Parathyroid adenoma (tissue), 2 donors: ENCODE data around the gene OTULINL.

Experiments
- H2AFZ ChIP-seq: fragments of 300-600 bp; sonication (generic); one replicate; pipeline ENCODE4 v1.7.0; 2017; ENCODE audit warnings: antibody characterized with exemption, mild to moderate bottlenecking
- H3K27ac ChIP-seq: fragments of 300-600 bp; sonication (generic); one replicate; pipeline ENCODE4 v1.7.0; 2017
- H3K27me3 ChIP-seq: fragments of 300-600 bp; sonication (generic); one replicate; pipeline ENCODE4 v1.7.0; 2017; ENCODE audit warnings: low read length; ENCODE audit not compliant: control insufficient read depth, insufficient read depth
- H3K36me3 ChIP-seq: fragments of 300-600 bp; sonication (generic); one replicate; pipeline ENCODE4 v1.7.0; 2017; ENCODE audit warnings: low read length; ENCODE audit not compliant: control insufficient read depth, insufficient read depth
- H3K4me1 ChIP-seq: fragments of 300-600 bp; sonication (generic); one replicate; pipeline ENCODE4 v1.7.0; 2017; ENCODE audit warnings: control low read depth
- H3K4me2 ChIP-seq: fragments of 300-600 bp; sonication (generic); one replicate; pipeline ENCODE4 v1.7.0; 2017; ENCODE audit warnings: low read length
- H3K4me3 ChIP-seq: fragments of 300-600 bp; sonication (generic); one replicate; pipeline ENCODE4 v1.7.0; 2017; ENCODE audit warnings: low read depth, low read length
- H3K79me2 ChIP-seq: fragments of 300-600 bp; sonication (generic); one replicate; pipeline ENCODE4 v1.7.0; 2017; ENCODE audit warnings: control low read depth
- H3K9ac ChIP-seq: fragments of 300-600 bp; sonication (generic); one replicate; pipeline ENCODE4 v1.7.0; 2017; ENCODE audit warnings: mild to moderate bottlenecking
- H3K9me3 ChIP-seq: fragments of 300-600 bp; sonication (generic); one replicate; pipeline ENCODE4 v1.7.0; 2017; ENCODE audit warnings: low read length; ENCODE audit not compliant: control insufficient read depth
- TF ChIP-seq, protein P1 (sequence below): fragments of 300-600 bp; sonication (generic); IDR thresholded peaks from one replicate; pipeline ENCODE4 v1.7.0; 2017; ENCODE audit warnings: antibody characterized with exemption, mild to moderate bottlenecking
- donor health status: primary hyperparathyroidism.

OTULINL gene

DNA sequence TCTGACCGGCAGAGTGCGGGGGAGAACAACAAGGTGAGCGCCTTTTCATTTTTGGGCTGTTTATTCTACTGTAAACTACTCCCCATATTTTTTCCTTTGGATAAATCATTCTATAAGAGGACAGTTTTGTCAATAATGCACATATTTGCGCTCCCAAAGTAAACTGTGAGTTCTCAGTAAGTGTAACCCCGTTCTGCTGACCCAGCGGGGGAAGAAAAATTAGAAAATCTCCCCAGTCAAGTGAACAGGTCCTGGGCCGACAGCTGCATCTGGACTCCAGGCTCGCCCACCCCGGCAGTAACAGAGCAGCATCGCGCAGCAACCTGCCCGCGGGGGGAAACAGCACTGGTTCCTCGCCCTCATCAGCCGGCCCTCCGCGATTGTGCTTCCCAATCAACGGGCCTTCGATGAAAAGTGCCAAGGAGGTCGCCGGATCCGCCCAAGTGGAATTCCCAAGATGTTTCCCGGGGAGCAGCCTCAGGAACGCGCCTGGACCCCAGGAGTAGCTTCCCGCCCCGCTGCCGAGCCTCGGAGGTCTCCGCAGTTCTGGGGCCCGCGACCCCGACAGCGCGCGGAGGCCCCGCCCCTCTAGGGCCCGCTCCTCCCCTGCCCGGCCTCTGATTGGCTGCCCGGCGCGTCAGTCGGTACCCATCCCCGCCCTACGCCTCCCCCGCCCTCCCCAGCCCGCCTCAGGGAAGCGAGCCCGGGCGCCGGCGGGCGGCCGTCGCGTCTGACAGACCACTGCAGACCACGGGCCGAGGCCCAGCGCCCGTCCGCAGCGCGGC lies at the start of gene OTULINL:
Gene OTULINL (plus strand): TSS at position 687 of the 785 bp plus-strand sequence. CDS start 103 bp downstream, outside the sequence.
- no peak within 1 kb of the TSS for H3K9ac ChIP-seq
- no peaks in the 10 kb centered on the region for H3K79me2 ChIP-seq
- no peaks in the 10 kb centered on the region for H3K9me3 ChIP-seq
- no peaks in the 10 kb centered on the region for H3K36me3 ChIP-seq
- TF ChIP-seq, protein P1, sequence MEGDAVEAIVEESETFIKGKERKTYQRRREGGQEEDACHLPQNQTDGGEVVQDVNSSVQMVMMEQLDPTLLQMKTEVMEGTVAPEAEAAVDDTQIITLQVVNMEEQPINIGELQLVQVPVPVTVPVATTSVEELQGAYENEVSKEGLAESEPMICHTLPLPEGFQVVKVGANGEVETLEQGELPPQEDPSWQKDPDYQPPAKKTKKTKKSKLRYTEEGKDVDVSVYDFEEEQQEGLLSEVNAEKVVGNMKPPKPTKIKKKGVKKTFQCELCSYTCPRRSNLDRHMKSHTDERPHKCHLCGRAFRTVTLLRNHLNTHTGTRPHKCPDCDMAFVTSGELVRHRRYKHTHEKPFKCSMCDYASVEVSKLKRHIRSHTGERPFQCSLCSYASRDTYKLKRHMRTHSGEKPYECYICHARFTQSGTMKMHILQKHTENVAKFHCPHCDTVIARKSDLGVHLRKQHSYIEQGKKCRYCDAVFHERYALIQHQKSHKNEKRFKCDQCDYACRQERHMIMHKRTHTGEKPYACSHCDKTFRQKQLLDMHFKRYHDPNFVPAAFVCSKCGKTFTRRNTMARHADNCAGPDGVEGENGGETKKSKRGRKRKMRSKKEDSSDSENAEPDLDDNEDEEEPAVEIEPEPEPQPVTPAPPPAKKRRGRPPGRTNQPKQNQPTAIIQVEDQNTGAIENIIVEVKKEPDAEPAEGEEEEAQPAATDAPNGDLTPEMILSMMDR = no peak
- no peaks in the 10 kb centered on the region for H3K27me3 ChIP-seq
- no peaks in the 10 kb centered on the region for H3K4me1 ChIP-seq
- peak within 1 kb of the TSS; percentile 55 for H3K4me3 ChIP-seq
- peak within 1 kb of the TSS; percentile 21 for H3K27ac ChIP-seq
- peak within 1 kb of the TSS; percentile 95 for H2AFZ ChIP-seq
- H3K4me2 ChIP-seq = peak within 1 kb of the TSS; percentile 90

DNA sequence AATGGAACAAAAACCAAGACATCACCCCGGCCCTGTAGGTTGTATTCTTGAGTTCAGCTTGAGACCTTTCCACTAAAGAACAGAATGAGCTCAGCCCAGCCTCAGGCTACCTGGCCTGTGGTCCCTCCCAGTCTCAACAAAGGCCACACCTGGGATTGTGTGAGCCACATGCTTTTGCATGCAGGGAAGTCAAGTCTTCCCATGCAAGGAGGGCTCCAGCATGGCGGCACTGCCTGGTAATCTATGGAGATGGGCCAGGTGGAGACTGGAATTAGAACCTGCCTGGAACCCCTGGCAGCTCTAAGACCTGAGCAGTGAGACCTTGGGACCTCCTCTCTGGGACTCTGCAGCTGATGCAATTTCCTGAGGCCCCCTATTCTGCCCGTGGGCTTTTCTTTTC lies 49.4 kb upstream of the OTULINL start:
- Histone ChIP-seq H3K4me1 (peaks cover 10% of the 10 kb centered on the region), H3K27me3 (no peaks in the 10 kb centered on the region), H3K9me3 (no peaks in the 10 kb centered on the region), H3K27ac (no peak overlapping the region), H3K79me2 (no peaks in the 10 kb centered on the region), H2AFZ (no peak overlapping the region), H3K9ac (no peak overlapping the region), H3K4me3 (no peak overlapping the region), H3K4me2 (no peak overlapping the region), H3K36me3 (no peaks in the 10 kb centered on the region)
- TF ChIP-seq, protein P1 = no peak

DNA sequence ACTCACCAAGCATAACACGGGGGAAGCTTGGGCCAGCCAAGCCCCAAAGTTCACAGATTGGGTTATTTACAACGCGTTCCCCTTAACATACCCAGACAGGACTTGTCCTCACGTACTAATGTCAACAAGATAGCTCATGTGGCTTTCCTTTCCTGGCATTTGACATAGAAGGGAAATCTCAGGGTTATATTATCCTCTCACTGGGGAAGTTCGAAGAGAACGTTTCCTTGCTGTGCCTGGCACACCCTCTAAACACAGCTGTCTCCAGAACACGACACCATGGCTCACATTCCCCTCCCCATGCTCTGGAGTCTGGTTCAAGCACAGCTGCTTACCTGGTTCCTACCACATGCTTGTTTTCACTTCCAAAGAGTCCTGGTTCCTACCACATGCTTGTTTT lies 46.8 kb upstream of the OTULINL start:
- Histone ChIP-seq H3K27ac (no peak overlapping the region), H3K9ac (no peak overlapping the region), H3K27me3 (no peaks in the 10 kb centered on the region), H3K4me3 (no peak overlapping the region), H3K4me2 (no peak overlapping the region), H3K79me2 (no peaks in the 10 kb centered on the region), H3K4me1 (peaks cover 10% of the 10 kb centered on the region), H3K36me3 (no peaks in the 10 kb centered on the region), H3K9me3 (no peaks in the 10 kb centered on the region), H2AFZ (no peak overlapping the region)
- TF ChIP-seq, protein P1 = no peak

DNA sequence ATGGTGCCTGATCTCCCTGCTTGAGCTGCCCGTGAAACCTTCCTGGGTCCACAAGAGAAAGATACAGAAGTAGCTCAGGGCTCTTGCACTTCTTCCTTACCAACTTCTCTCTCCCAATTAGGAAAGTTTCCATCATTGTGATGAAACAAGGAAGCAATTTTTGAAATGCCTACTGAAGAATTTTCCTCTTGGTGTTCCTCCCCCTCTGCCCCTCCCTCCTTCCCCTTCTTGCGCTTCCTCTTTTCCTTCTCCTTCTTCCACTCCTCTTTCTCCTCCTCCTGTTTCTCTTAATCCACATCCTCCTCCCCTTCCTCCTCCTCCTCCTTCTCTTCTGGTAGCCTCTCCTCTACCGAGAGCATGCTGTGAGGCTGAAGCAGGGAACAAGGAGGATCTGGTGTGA lies 36.3 kb upstream of the OTULINL start:
- Histone ChIP-seq H3K4me2 (no peak overlapping the region), H3K9ac (no peak overlapping the region), H3K4me1 (no peaks in the 10 kb centered on the region), H3K79me2 (no peaks in the 10 kb centered on the region), H3K27me3 (no peaks in the 10 kb centered on the region), H3K36me3 (no peaks in the 10 kb centered on the region), H3K9me3 (no peaks in the 10 kb centered on the region), H3K27ac (no peak overlapping the region), H3K4me3 (no peak overlapping the region), H2AFZ (no peak overlapping the region)
- TF ChIP-seq, protein P1 = no peak

DNA sequence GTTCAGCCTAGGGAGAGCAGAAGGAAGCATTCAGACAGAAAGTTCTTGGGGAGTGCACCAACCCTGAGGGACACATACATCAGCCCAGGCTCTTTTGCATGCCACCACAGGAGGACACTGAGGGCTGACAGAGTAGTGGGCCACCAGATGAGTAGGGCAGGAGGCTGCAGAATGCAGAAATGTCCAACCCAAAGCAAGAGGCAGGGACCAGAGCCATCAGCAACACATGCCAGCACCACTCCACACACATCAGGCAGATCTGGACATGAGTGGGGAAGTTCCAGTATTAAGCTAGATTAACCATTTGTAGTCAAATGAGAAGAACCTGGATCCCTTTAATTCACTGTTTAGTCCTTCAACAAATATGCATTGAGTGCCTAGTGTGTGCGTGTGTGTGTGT lies 35.7 kb upstream of the OTULINL start:
- Histone ChIP-seq H3K4me2 (no peak overlapping the region), H3K27me3 (no peaks in the 10 kb centered on the region), H3K4me3 (no peak overlapping the region), H3K9ac (no peak overlapping the region), H3K79me2 (no peaks in the 10 kb centered on the region), H3K36me3 (no peaks in the 10 kb centered on the region), H3K9me3 (no peaks in the 10 kb centered on the region), H3K4me1 (no peaks in the 10 kb centered on the region), H2AFZ (no peak overlapping the region), H3K27ac (no peak overlapping the region)
- TF ChIP-seq, protein P1 = no peak
